ENCODE measurements around the gene RTF2. TPM values are rescaled to one million over a fixed set of nuclear protein-coding genes. Genes with fewer than 3 reads are reported as not detected.

The RTF2 gene
- polyA plus RNA-seq, 1 donor from 2014 or later, result 127 TPM

GRCh38 chr20:56537997-56538396 is 69.6 kb downstream of the RTF2 start:
- Histone ChIP-seq H4K20me1 (ENCODE audit: insufficient read depth) (no peaks in the 10 kb centered on the region), H3K27ac (ENCODE audit: low read length) (no peak overlapping the region), H3K9me2 (ENCODE audit: insufficient read depth, low read length) (no peaks in the 10 kb centered on the region), H3K9me3 (ENCODE audit: low read length) (no peaks in the 10 kb centered on the region), H3K79me2 (replicated peaks; ENCODE audit: insufficient read depth, low read length) (no peaks in the 10 kb centered on the region), H3K9ac (ENCODE audit: low read length) (no peak overlapping the region), H3K4me2 (ENCODE audit: low read length) (no peak overlapping the region), H3K4me3 (ENCODE audit: low read length) (no peak overlapping the region), H3F3A (ENCODE audit: insufficient read depth, low read length, poor library complexity, severe bottlenecking) (no peaks in the 10 kb centered on the region), H3K36me3 (ENCODE audit: insufficient read depth, low read length) (no peaks in the 10 kb centered on the region), H3K27me3 (ENCODE audit: insufficient read depth, low read depth, low read length) (no peaks in the 10 kb centered on the region), H2AFZ (ENCODE audit: low read depth, low read length) (no peak overlapping the region)
- TF ChIP-seq POLR2AphosphoS5 (IDR thresholded peaks at IDR 0.05) (no peak), SMC3 (conservative IDR thresholded peaks at IDR 0.05; ENCODE audit: poor library complexity) (no peak), REST (IDR thresholded peaks at IDR 0.05; ENCODE audit: borderline replicate concordance) (no peak), EZH2 (IDR thresholded peaks at IDR 0.05; ENCODE audit: borderline replicate concordance, insufficient read depth, low read length, poor library complexity, severe bottlenecking) (no peak), MXI1 (conservative IDR thresholded peaks at IDR 0.05; ENCODE audit: poor library complexity, severe bottlenecking) (no peak), EP300 (conservative IDR thresholded peaks at IDR 0.05; ENCODE audit: poor library complexity, severe bottlenecking) (no peak), TAF1 (IDR thresholded peaks at IDR 0.05; ENCODE audit: low read depth) (no peak), RAD21 (conservative IDR thresholded peaks at IDR 0.05) (no peak)
- TF ChIP-seq, protein P1, sequence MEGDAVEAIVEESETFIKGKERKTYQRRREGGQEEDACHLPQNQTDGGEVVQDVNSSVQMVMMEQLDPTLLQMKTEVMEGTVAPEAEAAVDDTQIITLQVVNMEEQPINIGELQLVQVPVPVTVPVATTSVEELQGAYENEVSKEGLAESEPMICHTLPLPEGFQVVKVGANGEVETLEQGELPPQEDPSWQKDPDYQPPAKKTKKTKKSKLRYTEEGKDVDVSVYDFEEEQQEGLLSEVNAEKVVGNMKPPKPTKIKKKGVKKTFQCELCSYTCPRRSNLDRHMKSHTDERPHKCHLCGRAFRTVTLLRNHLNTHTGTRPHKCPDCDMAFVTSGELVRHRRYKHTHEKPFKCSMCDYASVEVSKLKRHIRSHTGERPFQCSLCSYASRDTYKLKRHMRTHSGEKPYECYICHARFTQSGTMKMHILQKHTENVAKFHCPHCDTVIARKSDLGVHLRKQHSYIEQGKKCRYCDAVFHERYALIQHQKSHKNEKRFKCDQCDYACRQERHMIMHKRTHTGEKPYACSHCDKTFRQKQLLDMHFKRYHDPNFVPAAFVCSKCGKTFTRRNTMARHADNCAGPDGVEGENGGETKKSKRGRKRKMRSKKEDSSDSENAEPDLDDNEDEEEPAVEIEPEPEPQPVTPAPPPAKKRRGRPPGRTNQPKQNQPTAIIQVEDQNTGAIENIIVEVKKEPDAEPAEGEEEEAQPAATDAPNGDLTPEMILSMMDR (IDR thresholded peaks at IDR 0.05; ENCODE audit: poor library complexity, severe bottlenecking), result no peak

GRCh38 chr20:56540415-56540814 is 72.0 kb downstream of the RTF2 start:
- Histone ChIP-seq H3K27me3 (ENCODE audit: insufficient read depth, low read depth, low read length) (no peaks in the 10 kb centered on the region), H2AFZ (ENCODE audit: low read depth, low read length) (no peak overlapping the region), H3K79me2 (replicated peaks; ENCODE audit: insufficient read depth, low read length) (no peaks in the 10 kb centered on the region), H3K27ac (ENCODE audit: low read length) (no peak overlapping the region), H3K4me3 (ENCODE audit: low read length) (no peak overlapping the region), H3K9ac (ENCODE audit: low read length) (no peak overlapping the region), H3K9me2 (ENCODE audit: insufficient read depth, low read length) (no peaks in the 10 kb centered on the region), H3F3A (ENCODE audit: insufficient read depth, low read length, poor library complexity, severe bottlenecking) (no peaks in the 10 kb centered on the region), H3K36me3 (ENCODE audit: insufficient read depth, low read length) (no peaks in the 10 kb centered on the region), H4K20me1 (ENCODE audit: insufficient read depth) (no peaks in the 10 kb centered on the region), H3K9me3 (ENCODE audit: low read length) (no peaks in the 10 kb centered on the region), H3K4me2 (ENCODE audit: low read length) (no peak overlapping the region)
- TF ChIP-seq EP300 (conservative IDR thresholded peaks at IDR 0.05; ENCODE audit: poor library complexity, severe bottlenecking), result no peak
- TF ChIP-seq, protein P1 (IDR thresholded peaks at IDR 0.05; ENCODE audit: poor library complexity, severe bottlenecking), result no peak
- no peak for TF ChIP-seq POLR2AphosphoS5 (IDR thresholded peaks at IDR 0.05)
- no peak for TF ChIP-seq TAF1 (IDR thresholded peaks at IDR 0.05; ENCODE audit: low read depth)
- no peak for TF ChIP-seq MXI1 (conservative IDR thresholded peaks at IDR 0.05; ENCODE audit: poor library complexity, severe bottlenecking)
- no peak for TF ChIP-seq REST (IDR thresholded peaks at IDR 0.05; ENCODE audit: borderline replicate concordance)
